ENCODE data around the gene CER1.

Gene CER1, protein sequence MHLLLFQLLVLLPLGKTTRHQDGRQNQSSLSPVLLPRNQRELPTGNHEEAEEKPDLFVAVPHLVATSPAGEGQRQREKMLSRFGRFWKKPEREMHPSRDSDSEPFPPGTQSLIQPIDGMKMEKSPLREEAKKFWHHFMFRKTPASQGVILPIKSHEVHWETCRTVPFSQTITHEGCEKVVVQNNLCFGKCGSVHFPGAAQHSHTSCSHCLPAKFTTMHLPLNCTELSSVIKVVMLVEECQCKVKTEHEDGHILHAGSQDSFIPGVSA

DNA sequence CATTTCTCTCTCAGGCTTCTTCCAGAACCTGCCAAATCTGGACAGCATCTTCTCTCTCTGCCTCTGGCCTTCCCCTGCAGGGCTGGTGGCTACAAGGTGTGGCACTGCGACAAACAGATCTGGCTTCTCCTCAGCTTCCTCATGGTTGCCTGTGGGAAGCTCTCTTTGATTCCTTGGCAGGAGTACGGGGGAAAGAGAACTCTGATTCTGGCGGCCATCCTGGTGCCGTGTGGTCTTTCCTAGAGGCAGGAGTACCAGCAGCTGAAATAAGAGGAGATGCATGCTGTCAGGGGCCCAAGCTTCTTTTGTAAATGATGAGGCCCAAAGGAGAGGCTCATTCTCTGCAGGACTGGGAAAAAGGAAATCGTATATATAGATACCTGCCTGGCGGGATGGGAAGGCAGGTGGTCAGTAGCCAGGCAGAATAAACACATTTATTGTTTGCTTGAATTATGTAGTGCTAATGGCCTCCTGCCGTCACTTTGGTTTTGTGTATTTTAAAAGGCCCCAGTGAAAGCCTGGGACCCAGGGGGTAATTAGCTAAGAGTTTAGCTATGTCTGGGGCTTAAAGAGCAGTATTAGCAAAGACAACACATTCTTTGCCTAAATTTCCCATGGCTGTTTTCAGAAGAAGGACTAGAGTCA is at the start of gene CER1:
Gene CER1 (minus strand): TSS at position 343 of the 645 bp plus-strand sequence. CDS start 61 bp downstream, at position 282.
- no peak for DNase-seq

DNA sequence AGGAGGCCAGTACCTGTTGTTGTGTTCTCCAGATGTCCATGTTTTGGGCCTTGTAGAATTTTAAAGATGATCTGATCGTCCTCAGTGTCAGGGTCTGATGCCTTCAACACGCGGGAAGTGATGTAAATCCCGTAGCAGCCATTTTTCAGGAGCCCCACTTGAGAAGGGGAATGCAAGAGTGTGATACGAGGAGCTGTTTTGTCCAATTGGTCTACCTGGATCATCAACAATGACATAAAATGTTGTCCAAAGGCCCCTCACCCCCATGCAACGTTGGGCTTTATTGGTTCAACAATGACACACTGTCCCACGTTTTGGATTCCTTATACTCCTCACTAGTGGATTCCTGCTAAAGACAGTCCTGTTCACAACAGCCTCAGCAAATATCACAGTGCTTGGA is 48.1 kb upstream of the CER1 start:
- DNase-seq = no peak

DNA sequence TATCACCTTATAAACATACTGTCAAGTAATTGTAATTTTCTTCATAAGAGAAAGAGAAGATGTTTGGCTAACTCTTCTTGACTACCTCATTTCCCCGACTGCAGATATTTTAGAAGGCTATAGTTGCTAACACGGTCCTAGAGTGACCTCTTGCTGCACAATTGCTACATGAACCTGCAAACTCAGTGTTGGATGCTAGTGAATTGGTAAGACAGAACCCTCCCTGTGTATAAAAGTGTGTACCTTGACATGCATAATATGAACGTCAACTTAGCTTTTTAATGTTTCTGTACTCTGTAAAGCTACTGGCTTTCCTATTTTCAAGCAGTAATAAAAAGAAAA is 46.7 kb upstream of the CER1 start:
- DNase-seq = no peak

DNA sequence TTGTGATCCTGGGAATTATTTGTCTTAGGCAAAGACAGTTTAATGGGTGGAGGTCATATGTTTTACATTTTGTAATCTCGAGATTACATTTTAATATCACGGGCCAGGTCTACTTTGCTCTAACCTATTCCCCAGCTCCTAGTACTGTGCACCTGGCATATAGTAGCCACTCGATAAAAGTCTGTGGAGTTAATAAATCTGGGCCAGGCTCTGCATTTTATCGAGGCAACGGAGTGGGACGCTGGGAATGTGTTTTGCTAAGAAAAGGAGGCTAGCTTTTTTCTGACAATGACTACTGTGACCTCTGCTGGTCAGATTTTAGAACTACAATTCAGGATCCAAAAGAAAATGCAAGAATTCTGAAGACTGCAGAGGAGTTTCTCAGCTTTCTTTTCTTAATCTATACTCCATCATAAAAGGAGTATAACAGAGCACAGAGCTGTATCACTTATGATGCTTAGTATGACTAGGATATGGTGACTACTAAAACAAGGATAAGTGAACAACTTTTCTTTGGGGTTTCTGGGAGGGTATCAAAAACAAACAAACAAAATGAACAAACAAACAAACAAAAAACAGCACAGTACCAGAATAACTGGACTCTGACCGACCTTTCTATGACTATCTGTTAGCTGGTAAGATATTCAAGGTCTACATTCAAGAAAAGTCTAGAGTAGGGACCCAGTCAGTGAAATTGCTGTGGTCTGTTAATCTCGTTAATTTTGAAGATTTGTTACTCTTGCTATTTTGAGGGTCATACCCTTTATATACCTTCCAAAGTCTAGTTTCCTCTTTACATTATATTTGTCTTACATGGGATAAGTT is 46.1 kb upstream of the CER1 start:
- DNase-seq = no peak

DNA sequence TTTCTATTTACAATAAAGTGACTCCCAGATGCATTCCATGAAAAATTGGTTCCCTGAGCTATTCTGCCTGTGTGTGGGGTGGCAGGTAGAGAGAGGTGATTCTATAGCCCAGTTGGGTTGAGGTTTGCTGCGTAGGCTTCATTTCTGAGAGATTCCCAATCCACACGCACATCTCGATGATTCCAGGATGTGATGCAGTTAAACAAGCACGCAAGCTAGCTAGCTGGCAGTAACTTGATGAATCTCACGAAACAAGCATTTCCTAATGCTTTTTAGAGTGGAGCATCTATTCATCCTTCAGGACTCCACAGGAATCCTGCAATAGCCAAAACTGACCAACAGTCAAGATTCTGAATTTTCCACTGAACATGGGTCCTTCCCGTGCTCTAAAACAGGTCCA is 43.8 kb upstream of the CER1 start:
- DNase-seq = no peak

DNA sequence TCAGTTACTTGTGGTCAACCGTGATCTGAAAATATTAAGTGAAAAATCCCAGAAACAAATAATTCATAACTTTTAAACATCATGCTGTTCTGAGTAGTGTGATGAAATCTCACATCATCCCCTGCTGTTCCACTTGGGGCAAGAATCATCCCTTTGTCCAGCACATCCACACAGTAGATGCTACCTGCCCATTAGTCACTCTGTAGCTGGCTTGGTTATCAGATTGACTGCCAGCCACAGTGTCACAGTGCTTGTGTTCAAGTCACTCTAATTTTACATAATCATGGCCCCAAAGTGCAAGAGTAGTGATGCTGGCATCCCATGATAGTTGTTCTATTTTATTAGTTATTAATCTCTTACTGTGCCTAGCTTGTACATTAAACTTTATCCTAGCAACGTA is 39.1 kb upstream of the CER1 start:
- no peak for DNase-seq

DNA sequence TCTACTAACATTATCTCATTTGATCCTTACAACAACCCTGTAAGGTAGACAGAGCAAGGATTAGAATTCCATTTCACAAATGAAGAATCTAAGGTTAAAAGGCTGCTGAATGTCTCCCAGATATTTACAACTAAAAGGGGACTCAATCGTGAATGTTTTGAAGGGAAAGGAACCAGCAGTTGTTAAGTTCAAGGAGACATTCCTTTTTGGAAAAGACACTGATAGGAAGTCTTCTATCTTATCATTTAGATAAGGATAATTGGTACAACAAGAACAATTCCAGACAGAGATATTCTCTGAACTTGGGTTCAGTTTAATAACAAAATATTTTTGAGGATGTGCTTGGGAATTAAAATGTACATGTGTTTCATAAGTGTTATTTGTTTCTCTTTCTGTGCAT is 37.5 kb upstream of the CER1 start:
- DNase-seq = no peak

DNA sequence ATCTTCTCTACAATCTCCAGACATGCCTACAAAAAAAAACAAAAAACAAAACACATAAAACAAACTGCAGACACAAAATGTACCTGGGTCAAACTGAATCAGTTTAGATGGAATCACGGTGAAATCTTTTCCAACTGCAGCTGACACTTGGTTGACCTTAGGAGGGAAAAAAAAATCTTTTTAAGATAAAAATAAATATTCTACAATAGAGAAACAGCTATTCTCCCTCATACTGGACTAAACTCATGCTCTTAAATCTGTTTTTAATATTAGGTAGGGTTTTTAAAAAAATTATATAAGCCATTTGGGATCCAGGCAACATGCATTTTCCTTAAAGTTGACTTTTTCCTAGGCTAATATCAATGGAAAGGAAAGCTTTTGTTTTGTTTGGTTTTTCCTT is 33.8 kb upstream of the CER1 start:
- no peak for DNase-seq

DNA sequence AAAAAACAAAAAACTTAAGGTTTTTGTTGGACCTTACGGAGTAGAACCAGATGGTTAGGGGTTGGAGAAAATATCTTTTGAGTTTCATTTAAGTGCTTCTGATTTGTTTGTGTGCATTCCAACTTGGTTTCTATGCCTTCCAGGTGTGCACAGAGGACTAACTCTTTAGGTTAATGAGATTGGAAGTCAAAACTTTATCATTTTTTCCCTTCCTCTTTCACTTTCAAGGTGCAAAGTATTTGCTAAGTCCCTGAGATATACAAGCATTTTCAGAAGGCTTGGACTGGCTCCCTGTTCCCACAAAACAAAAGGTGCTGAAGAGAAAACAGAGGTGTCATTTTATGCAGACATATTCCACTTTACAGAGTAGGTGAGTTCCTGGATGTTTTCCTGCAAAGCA is 30.3 kb upstream of the CER1 start:
- no peak for DNase-seq

DNA sequence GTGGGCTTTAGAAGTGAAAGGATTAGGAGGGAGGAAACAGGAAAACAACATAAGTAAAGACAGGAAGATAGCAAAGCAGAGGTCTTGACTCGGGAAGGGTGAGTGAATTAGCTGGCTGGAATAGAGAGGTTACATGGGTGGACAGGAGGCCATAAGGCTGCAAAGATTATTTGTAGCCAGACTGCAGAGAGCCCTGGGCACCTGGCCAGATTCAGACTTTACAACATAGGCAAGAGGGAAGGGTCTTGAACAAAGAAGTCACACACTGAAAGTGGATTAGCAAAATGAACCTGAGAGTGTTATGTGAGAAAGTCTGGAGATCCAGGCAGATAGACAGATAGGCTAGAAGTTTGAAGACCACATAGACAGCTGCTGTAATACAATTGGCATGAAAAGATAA is 29.7 kb upstream of the CER1 start:
- DNase-seq = peak; percentile 54

DNA sequence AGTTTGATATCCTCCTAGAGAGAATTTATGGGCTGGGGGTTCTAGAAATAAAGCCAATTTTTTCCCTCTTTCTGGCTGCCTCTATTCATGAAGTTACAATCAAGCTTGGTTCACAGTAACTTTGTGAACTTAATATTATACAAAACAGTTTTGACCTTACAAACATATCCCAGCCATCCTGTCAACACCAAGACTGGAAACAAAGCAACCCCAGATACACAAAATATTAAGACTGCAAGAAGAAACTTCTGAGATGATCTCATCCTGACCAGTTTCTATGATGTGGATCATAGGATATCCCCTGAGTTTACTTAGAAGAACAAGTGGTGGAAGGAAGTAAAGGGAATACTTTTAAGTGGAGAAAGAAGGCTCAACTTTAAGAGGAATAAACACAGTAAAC is 28.3 kb upstream of the CER1 start:
- DNase-seq = no peak

DNA sequence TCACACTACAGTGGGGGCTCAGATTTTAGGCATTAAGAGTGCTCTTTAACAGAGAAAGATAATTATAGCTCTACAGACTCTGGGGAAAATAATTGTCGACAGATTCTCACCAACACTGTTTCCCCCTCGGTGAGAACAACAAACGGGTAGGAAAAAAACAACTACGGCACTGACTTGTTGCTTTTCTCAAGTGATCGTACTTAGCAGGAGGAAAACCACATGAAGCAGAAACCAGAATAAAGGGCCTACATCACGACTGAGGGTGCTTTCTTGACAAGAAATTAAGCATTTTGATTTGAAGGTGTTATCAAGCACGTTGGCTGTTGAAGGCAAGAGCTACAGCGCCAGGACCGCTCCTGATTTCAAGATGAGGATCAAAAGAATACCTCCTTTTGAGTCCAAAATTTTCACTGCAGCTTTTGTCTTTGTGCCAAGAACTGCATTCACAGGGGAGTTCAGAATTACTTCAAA is 27.2 kb upstream of the CER1 start:
- DNase-seq = peak; percentile 42

DNA sequence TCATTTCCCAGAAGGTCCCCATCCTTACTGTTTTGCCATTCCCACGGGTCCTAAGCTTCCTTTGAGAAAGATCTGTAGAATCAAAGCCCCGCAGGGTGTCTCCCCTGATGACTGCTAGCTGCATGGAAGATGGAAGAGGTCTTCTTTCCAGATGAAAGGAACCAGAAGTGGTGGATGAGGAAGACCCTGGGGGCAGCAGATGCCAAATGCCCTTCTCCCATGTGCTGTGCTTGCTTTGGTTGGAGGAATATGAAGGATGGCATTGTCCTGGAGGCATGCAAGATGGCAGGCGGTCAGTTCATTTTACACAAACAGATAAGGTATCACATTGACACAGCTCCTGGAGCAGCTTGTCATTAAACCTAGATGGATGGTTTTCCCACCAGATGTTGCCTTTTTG is 25.8 kb upstream of the CER1 start:
- no peak for DNase-seq

DNA sequence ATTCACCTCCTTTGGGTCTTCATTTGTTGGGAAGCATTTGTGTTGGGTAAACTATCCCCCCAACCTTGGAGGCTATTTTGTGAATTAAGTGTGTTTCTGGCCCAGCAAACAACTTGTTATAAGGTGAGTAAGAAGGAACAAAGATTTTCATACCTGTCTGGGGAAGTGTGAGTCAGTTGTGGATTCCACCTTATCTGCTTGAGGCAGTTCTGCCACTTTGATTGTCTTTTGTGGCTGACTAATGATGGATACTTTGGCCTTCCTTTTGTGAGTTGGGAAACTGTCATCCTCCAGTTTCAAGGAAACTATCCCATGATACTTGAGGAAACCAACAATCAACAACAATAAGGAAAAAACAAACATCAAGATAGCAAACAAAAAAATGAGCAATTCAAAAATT is 24.6 kb upstream of the CER1 start:
- no peak for DNase-seq

DNA sequence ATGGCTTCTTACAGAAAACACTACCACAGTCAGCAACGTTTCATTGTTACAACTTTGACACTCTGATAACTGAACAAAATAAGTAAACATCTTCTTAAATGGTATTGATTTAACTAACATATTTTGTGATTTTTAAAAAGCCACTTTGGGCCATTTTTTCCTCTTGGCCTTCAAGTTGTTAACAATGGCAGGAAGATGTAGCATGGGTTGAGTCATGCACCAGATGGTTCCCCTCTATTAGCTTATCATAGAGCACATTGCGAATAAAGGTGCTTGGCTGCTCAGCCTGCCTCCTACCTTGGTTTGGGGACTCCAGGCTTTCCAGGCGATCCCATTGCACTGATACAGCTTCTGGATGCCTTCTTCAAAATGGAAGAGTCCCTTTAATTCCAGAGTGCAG is 24.1 kb upstream of the CER1 start:
- no peak for DNase-seq

DNA sequence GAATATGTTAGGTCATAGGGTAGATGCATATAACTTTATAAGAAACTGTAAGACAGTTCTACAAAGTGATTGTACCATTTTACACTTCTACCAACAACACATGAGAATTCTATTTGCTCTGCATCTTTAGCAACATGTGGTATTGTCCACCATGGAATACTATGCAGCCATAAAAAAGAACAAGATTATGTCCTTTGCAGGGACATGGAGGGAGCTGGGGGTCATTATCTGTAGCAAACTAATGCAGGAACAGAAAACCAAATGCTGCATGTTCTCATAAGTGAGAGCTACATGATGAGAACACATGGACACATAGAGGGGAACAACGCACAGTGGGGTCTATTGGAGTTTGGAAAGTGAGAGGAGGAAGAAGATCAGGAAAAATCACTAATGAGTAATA is 22.2 kb upstream of the CER1 start:
- no peak for DNase-seq

DNA sequence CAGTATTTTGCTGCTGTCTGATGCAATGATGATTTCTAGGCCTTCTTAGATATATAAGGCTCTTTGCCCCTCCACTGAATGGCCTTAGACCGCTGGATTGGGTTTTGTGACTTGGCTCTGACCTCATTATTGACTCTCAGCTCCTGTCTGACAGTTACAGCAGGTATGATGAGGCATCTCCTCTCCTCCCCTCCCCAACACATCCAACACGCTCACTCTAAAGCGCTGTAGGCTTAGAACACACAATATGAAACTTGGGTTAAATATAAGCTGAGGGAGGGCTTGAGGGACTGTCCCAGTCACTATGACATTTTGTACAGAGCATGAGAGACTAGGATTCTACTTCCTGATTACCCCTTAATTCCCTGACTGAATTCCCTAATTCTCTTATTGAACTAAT is 18.8 kb upstream of the CER1 start:
- no peak for DNase-seq

DNA sequence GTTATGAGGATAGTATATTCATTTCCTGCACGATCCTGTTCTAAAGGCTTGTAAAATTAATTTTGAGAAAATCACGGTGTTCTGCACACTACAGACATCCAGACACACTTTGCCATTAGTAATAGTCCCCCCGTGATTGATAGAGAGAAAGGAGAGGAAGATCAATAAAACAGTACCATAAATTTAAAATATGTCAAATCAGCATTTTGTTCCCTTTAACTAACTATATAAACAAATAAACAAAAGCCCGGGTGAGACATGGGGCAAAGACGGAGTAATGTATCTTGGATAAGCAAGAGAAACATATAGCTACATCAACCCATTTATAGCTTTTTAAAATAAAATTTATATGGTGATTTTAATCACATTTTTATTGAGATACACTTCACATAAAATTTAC is 10.6 kb upstream of the CER1 start:
- DNase-seq = no peak

DNA sequence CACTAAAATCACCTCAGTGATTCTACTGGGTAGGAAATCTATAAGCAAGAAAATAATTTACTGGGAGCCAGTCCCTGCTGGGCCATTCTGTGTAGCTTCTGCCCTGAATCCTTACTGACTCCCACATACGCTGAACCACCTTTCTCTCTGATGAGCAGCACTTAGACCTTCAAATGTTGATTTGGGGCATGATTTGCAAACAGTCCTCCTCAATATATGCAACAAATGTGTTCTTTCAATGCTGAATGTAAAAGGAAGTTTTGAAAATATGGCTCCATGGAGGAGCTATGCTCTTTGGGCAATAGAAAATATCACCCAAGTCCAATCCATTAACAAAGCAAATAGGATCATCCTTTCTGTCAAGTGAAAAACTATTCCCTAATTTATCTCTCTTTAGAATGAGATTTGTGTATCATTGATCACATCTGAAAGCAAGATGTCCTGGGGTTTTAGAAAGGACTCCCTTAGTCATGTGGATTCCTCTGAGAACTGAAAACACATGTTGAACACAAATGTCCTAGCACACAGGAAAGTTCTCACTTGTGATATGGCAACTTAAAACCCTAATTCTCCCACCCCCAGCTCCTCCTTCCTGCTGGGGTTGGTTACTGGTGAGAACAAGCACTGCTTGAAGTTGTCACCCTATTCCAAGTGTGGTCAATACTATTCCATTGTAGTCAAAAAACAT is 8.9 kb upstream of the CER1 start:
- no peak for DNase-seq

DNA sequence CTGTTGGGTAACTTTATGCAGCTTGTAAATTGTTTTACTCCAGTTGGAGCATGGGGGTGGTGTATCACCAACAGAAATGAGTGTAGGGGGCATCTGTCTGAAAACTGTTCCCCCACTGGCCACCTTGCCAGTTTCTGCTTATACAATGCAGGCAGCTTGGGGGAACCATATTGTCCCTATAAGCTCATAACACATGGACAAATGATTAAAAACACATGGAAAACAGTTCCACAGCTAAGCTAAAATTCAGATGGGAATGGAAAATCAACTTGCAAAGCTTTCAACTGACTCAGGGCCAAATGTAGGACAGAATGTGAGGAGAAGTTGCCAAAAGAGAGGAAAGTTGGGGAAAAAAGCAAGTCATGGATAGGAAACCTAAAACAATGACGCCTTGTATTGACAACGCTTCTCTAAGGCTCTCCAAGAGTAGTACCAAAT is 7.9 kb upstream of the CER1 start:
- no peak for DNase-seq

DNA sequence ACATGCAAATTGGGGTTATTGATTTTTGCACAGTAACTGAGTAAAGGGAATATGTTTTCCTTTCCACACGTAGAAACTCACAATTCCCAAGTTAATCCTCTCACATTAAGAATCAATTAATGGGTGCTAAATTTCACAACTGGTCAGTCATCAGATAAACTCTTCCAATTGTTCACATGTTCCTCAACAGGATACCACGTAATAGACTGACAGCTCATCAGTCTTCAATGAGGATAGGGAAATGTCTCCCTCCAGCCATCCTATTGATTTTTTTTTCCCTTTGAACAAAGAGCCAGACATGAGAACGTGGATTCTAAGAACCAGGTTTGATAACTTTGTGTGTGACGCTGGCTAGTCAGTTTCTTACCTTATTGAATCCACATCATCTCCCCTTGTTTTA is 768 bp upstream of the CER1 start:
- no peak for DNase-seq

DNA sequence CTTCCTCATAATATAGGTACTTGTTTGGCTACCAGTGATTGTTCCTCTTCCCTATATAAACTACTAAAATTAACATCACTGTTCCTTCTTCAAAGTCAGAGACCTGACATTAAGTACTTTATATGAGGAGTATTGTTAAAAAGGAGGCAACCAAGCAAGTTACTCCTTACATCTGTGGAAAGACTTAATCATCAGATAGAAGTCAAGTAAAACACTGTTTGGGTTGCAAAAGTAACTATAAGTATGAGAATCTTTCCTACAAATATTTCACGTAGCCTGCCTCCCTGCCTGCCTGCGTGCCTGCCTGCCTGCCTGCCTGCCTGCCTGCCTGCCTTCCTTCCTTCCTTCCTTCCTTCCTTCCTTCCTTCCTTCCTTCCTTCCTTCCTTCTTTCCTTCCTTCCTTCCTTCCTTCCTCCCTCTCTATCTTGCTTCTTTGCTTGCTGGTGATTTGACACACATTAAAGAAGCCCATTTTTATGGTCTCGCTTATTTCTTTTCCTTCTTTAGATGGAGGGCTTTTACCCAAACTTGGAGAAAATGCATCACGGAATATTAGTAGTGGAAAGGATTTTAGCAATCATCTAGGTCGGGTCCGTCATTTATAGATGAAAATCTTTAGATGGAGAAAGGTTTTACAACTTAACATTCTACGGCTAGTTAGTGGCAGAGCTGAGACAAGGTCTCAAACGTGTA is 3.2 kb downstream of the CER1 start:
- no peak for DNase-seq

DNA sequence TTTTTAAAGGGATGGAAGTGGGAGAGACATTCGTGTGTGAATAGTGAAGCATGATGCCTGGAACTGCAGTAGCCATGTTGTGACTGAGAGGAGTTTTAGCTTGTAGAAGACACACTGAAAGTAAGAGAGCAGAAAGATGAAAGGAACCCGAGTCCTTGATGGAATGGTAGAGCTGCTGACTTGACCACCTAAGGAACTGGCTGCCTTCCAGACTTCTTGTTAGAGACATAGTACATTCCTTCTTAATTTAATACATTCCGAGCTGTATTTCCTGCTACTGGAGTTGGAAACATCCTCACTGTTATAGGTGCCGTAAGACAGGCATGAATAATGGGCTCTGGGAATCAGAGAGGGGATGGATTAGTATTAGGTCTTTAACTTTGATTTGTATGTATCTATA is 7.4 kb downstream of the CER1 start:
- DNase-seq = no peak
